ENCODE measurements around the gene EFNA5.
A peak's percentile ranks its signal among the peaks of the same experiment; 100 is the strongest.

The EFNA5 gene

DNA sequence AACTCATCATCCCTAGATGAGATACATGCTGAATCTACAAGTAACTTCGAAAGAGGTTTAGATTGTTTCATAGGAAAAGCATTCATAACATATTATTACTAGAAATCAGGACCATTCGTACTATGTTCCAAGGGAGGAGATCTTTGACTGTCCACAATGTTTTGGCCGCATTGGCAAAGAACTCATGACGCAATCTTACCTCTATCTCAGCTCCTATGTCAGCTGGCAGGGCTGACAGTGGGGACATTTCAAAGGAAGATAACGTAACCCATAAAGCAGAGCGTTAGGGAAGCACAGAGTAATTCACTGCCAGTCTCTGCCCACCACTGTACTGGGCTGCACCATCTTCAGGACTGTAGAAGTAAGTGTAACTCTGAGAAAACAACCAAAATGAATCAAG, 69.7 kb downstream of the EFNA5 start:
- DNase-seq, result no peak

DNA sequence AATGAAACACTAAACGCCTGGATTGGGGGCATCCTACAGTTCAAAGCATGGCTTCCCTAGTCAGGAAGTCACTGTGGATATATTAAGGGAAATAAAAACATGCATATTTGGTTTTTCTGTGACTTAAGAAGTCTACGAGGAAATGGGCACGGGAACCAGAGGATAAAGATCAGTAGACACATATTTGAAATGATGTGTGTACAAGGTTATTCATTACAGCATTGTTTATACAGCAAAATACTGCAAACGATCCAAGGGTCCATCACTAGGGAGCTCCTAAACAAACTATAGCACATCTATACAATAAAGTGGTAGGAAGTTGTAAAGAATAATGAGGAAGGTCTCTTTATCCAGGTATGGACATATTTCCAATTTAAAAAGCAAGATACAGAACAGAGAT, 71.8 kb downstream of the EFNA5 start:
- no peak for DNase-seq

DNA sequence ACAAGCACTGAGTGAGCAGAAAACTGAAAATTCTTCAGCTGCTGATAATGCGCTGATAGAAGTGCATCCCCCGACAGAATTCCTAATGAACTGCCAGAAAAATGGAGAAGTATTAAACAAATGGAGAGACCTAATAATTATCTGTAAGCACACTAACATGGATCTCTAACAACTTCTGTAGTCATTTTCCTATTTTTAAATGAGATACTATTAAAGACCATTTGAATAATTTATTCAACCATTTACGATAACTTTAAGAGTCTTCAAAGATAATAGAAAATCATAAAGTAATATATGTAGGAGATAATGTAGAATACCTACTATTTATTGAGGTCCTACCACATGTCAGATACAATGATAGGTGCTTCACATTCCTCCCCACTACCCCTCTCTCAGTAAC, 72.9 kb downstream of the EFNA5 start:
- DNase-seq, result no peak

DNA sequence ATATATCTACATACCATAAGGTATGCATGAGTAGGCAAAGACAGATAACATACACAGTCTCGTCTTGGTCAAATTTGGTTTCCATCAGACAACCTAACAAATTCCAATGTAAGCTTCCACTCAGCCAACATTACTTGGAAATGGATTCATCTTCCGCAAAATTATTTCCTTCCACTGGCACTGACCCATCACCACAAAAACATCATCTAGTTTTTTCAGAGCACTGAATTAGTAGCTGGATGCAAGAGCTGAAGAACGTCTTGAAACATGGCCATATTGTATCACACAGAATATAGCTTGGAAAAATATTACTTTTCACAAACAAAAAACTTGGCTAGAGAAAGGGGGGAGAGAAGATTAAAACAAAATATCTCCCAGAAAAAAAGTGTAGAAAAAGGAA, 73.5 kb downstream of the EFNA5 start:
- no peak for DNase-seq

DNA sequence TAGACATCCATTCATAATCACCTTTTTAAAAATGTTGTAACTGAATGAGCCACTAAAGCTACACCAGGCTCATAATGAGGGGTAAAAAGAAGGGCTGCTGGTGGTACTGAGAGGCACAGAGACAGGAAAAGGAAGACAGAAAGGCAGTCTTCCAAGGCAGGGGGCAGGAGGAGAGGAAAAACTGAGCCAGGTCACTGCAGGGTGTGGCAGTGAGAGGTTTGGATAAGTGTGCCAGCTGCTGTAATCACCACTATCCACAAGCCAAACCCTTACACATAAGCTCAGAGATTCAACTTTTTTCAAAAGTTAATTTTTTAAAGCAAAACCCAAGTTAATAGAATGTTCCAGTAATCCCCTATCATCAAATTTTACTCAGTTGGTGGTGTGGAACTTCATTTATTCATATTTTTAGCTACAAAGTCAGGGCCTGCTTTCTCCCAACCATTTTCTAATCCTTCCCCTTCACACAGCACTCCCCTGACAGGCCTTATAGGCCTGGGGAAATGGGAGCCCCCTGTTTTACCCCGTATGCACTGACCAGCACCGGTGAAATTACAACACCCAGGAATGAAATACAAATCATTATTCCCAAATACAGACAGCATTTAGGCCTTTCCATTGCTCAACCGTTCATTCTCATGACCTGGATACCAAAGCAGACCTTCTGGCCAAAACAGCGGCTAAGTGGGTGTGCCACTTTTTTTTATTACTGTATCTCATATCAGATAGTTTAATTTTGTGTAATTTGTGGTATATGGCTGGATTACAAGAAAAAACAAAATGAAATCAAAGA, 76.3 kb downstream of the EFNA5 start:
- DNase-seq, result no peak

DNA sequence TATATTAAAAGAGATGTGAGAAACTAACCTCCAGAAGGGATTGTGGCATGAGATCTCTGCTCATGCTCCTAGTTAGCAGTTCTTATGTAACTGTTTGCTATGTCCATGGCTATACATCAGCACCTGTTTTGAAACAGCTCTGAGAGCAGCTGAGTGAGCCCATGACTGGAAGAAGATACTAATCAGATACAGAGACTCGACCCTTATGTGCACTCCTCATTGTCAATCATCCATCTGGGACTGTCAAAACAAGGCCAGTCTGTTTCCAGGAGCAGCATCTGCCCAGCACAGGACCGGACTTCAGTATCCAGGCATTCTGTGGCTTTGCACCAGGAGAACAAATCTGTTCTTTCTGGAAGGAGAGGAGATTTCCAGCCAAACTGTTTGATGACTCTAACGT, 77.7 kb downstream of the EFNA5 start:
- no peak for DNase-seq

DNA sequence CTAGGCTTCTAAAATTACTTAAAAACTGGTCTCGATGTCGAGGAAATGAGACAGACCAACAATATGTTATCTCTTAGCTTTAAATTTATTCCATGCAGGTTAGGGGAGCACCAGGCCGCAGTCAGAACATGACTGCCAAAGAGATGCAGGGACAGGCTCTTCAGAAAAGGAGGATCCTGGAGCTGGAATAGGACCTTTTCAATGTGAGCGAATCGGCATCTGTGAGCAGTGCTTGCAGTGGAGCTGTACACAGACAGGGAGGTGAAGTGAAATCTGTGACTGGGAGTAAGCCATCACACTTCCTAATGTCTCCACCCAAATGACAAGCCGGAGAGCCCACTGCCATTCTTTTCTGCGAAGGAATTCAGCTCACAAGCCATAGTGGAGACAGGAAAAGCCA, 78.2 kb downstream of the EFNA5 start:
- no peak for DNase-seq

DNA sequence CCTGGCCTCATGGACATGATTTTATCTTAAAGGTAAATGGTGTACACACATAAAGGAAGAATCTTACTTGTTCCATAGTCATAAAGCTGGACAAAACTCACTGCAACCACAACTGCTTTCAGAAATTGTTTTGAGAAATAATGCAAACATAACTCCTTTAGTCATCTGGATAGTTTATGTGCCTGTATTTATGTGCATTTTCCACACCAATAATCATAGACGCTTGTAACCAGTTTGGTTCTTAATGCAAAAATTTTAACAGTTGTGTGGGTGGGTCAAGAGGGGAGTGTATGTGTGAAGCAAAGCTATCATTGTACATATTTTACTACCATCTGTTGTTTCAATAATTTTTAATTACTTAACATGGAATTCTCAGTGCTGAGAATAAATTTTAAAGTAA, 80.1 kb downstream of the EFNA5 start:
- no peak for DNase-seq

DNA sequence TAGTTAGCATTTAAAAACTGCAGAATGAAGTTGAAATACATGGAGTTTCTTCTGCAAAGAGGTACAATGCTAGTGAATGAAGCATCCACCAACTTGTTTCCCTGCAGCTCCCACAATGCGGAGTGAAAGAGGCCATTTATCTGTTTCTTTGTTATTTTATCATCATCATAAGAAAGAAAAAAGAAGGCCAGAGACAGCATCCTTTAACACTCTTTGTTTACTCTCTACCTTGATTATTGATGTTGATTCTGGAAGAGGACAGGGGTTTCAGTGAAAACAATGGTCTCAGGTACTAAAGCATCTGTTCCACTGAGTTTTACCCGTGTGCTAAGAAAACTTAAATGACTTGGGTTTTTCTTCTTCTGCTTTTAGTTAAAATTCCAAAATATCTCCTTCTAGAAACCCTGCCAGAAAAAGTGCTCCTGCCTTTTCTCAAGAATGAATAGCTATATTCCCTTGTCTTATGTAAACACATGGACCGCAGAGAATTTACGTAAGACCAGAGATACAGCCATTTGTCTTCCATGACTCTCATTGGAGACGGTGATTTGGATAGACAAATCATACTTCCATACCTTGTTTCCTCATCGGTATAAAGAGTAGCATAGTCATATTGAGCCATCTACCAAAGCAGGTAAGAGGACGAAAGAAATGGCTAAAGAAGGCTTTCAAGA, 81.1 kb downstream of the EFNA5 start:
- DNase-seq, result no peak

DNA sequence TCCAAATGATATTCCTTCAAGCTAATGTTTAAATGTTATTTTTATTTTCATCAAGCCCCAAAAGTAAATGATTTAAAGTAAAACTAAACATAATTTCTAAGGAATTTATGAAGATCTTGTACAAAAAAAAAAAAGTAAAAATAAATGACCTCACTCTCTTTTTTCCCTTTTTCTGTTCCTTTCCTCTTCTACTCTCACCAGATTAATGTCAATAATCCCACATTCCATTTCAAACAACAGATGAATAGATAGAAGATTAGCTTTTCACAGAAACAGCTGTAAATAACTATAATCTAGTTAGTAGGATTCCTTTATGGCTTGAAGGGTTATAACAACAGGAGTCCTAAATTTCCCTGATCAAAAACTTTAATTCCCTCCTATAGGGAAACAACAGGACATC, 88.1 kb downstream of the EFNA5 start:
- no peak for DNase-seq

DNA sequence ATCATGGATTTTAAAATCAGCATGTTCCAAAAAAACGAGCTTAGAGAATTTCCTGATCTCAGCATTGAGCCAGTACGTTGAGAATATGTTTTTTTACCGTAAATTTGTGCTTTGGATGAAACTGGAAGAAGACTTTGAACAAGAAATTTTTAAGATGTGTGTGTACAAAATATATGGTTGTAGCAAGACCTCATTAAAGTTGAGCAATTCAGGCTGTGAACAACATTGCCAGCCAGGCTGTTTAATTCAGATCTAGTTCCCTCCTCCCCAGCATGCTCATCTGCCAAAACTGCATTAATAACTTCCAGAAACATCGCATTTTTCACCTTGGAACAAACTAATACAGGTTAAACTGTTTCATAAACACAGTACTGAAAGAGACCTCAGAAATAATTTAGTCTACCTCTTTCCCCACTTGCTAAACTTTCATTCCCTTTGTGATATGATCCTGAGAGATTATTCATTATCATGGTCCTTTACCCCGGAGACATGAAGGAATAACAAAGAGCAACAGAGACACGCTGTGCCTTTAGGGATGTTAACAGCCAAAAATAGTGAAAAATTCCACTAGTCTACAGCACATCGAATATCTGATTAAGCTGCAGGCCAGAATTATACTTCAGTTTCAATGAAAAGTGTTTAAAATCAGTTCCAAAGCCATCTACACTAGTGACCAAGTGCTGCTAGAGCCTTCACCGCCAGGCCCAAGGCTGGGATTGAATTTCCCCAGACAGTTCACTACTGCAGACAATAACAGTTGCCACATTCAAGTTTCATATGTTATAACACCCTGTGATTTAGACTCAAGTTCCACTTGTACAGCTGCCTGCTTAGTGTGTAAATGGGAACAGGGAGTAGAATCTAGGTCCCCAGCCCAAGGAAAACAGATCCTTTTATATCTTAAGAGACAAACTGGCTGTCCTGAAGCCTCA, 89.6 kb downstream of the EFNA5 start:
- no peak for DNase-seq

DNA sequence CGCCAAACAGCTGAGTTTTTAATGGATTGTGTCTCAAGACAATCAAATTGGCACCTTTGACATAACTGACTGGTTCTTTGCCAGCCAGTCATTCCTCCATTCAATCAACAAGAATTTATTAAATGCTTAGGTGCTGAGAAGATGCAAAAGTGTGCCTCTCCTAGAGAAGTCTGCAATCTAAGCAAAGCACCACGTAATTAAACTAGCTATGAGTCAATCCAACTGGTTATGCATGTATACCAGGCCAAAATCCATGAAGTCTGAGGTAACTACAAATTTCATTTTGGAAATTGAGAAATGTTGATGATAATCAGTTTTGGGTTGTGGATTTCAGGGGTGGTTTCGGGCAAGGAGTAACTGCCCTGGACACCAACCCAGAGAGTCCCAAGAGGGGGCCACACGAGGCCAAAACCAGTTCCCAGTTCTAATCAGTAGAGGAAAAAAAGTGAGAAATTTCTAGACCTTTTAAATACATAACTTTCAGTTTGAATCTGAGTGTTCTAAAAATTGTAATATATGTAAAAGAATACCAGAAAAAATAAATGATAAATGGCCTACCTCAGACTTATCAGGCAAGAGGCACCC, 92.6 kb downstream of the EFNA5 start:
- DNase-seq, result no peak

DNA sequence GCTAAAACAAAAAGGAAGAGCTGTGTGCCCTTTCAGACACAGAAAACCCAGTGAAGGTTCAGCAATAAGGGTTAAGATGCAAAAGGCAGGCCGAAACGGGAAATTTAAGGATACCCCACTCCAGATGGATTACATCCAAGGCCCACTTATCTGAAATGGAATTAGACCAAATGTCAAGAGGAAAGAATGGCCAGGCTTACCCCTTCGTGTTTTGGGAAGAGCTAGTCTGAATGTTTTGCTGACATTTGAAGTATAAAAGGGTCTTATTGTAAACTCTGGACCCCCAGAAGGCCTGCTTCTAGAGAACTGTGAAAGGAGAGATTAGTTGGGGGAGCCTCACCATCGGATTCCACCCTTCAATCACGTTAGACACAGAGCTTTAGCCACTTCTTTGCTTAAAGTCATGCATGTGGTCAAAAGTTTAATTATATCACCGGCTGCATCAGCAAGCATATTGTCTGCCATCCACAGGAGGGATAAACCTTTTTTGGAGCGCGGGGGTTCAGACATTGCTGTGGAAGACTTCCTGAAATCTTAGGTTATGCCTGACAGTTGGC, 93.3 kb downstream of the EFNA5 start:
- no peak for DNase-seq

DNA sequence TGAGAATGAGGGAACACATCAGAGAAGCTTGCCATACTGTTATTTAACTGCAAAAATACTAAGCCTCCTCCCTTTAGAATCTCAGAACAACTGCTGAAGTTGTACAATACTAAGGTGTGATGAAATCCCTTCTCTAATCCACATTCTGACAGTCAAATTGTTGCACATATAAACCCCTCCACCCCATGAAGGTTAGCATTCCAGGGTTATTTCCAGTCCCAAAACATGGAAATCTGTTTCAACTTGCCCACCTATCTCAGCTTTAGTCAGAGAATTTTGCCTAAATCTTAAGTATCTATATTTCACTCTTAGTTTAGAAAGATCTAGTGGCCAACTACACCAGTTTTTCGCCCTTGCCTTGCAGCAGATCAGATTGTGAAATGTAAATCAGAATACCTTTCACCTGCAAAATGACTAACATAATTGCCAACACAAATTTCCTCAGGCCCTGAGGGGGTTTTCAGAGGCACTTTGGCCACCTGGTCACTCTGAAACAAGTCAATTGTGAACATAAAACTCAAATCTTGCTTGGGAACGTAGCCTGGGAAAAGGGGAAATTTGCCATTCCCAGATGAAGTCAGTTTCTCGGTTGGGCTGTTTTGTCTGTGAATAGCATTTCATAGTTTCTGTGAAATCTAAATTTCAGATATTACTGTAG, 93.9 kb downstream of the EFNA5 start:
- peak; percentile 54 for DNase-seq

DNA sequence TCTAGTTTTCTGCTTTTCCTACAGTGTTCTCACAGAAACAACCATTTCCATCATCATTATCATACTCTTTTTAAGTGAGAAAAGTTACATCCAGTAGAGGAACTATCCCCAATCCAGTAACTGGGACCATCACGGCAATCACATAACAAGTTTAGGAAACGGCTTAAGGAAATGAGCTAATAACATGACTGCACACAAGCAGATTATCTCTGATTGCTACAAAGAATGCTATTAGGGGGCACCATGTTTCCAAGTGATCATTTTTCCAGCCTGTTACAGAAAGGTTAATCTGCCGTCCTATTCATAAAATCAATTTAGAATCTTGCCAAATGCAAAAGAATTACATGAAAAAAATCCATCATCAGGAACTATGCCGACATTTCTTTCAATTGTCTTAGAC, 94.6 kb downstream of the EFNA5 start:
- no peak for DNase-seq

DNA sequence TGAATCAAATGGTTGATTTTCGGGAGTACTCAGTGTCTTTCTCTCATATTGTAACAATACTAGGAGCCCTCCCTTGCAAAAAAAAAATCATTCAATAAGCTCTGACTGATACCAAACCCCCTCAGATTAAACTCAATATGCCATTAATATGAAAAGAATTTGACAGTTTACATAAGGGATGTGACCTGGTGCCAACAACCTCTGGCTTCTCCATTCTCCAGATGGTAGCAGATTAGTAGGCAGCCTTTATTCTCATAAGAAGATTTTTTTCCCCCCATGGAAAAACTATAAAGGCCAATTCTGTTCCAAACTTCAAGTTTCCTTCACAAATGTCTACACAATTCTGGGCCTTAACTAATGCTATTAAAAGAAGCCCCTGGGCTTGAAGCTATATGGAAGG, 96.5 kb downstream of the EFNA5 start:
- no peak for DNase-seq

DNA sequence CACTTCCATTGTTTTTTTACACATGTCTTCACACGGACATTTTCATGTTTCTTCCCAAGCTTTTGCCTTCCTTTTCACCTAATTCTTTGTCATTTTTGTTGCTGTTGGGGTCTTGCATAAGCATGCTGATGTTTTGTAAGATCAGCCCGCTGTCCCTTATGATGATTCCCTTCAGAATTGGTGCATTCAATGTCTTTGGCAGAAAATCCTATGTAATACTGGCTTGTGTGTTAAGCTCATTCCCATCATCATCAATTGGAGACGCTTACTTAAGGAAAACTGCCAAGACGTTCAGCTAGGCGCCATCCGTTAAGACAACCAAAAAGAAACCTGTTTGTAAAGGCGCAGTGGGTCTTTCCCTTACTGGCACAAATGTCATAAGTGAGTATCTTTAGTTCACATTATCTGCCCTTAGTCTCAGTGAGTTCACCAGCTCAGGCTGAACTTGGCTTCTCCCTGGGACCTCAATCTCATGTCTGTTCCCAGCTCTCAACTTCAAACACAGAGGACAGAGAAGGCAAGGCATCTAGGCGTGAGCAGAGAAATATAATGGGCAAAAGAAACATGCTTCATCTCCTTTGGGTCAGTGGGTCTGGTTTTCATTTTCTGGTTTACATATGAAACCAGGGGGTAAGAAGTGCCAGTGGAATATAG, 97.9 kb downstream of the EFNA5 start:
- DNase-seq, result no peak

DNA sequence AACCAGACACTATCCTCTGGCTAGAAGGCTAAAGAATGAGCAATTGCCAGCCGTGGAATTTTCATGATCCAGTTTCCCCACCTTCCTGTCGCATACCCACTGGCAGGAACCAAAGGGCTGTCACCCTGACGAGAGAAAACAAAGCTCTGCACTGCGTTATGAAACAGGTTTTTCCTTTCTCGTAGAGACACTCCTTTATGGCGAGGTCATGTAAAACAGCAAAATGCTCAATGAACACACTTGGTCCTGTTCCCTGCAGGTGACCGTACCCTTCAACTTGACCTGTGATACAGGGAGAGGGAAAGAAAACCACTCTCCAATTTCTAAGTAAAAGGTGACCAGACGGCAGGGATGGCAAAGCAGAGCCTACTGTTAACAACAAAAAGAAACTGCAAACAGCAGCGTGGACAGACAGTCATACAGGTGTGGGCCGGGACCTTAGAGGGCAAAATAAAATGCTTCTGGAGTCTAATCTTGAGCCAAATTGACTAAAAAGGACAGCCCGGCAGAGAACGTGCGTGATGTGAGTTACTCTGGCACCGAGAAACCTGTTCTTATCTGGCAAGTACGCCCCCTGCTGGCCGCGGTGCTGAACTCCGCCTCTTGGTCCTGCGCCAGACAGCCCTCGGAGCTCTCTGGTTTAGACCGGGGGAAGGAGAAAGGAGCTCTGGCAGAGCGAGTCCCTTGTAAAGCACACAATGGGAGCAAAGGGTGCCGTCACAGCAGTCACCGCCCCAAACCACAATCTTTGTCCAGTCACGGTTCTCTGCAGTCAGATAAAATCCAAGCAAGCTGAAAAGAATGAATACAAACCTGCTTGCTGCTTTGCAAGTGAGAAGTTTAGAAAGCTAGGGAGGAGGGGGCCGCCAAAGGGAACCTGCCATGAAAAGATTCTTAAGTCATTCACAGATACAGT, 98.9 kb downstream of the EFNA5 start:
- peak; percentile 88 for DNase-seq

DNA sequence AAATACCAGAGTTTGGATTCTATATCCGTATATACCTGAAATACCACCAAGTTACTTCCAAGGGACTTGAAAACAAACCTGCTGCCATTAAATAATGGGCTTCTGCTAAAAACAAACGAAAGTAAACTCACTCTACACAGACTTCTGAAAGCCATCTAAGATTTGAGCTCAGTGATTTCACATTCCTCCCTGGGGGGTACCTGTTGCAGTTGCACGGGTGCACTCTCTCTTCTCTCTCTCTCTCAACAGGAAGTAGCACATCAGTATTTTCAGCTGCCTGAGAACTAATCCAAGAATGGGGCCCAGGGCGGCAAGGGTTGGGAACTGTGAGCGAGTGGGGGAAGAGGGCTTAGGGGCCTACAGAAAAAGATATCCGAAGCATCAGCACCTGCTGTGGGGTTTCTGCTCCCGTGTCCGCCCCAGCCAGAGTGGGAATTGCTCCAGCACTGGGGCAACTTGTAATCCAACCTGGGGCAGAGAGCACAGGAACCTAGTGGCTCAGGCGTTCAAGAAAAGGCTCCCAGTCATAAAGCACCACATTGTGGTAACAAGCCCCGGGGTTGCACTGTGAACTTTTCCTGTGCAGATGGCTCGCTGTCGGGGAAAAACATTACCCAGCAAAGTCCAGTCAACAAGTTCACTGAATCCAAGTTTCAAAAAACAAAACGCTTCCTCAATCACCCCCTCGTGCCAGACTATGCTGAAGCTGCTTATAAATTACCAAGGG, 99.8 kb downstream of the EFNA5 start:
- DNase-seq, result peak; percentile 32

DNA sequence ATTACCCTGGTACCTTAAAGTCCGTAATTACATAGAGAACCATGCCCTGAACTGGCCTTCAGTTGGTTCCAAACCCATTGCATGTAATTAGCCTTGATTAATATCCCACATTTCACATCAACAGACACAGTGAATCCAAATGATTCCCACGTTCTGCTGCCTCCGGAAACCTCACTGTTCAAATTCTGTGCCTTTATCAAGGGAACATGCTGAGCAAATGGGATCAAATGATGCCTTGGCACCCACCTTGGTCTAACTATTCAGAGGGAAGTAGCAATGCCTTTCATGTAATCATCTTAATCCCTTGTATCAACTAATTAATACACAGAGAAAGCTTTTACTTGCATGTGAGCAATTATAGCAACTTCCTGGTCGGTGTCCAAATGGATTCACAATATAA, 100.6 kb downstream of the EFNA5 start:
- DNase-seq, result peak; percentile 81

Data from NCI-H146 (cell line).